Measurements from ENCODE around the gene FRMD6.

DNA sequence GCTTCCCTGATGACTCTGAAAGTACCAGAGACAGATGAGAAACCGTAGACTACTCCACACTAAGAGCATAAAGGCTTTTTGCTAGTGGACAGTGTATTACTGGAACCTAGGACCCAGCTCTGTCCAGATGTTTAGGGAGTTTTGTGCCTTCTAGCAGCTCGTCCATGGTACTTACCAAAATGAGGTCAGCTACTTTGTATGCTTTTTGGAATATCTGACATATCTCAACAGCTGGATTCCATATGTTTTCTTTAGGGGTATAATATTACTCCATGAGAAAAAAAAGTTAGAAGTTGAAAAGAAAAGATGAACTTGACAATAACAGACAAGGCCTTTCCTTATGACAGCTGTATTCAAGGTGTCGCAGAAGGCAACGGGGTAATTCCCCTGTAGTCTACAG lies 32.1 kb upstream of the FRMD6 start:
- TF ChIP-seq, protein P1, sequence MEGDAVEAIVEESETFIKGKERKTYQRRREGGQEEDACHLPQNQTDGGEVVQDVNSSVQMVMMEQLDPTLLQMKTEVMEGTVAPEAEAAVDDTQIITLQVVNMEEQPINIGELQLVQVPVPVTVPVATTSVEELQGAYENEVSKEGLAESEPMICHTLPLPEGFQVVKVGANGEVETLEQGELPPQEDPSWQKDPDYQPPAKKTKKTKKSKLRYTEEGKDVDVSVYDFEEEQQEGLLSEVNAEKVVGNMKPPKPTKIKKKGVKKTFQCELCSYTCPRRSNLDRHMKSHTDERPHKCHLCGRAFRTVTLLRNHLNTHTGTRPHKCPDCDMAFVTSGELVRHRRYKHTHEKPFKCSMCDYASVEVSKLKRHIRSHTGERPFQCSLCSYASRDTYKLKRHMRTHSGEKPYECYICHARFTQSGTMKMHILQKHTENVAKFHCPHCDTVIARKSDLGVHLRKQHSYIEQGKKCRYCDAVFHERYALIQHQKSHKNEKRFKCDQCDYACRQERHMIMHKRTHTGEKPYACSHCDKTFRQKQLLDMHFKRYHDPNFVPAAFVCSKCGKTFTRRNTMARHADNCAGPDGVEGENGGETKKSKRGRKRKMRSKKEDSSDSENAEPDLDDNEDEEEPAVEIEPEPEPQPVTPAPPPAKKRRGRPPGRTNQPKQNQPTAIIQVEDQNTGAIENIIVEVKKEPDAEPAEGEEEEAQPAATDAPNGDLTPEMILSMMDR (IDR thresholded peaks at IDR 0.05) = no peak
- no peak for TF ChIP-seq POLR2A (IDR thresholded peaks at IDR 0.05)
